Type B pancreatic cell (in vitro differentiated cells): ENCODE data around the gene RBM8A. TPM values are rescaled to one million over a fixed set of nuclear protein-coding genes. Genes with fewer than 3 reads are reported as not detected.

Experiments used
- DNase-seq: peaks from one replicate; pipeline ENCODE4 v3.0.0; 2021; ENCODE audit warnings: mixed read lengths; ENCODE audit not compliant: unreplicated experiment; ENCODE audit errors: extremely low spot score
- H3K27ac Mint-ChIP-seq: 2 replicates; pipeline ENCODE4 v1.8.0; 2021; ENCODE audit warnings: mild to moderate bottlenecking, mixed read lengths
- H3K27me3 Mint-ChIP-seq: 2 replicates; pipeline ENCODE4 v1.8.0; 2021; ENCODE audit warnings: mixed read lengths
- H3K36me3 Mint-ChIP-seq: 2 replicates; pipeline ENCODE4 v1.8.0; 2021; ENCODE audit warnings: mixed read lengths
- H3K4me1 Mint-ChIP-seq: one replicate; pipeline ENCODE4 v1.8.0; 2021; ENCODE audit warnings: mixed read lengths; ENCODE audit not compliant: unreplicated experiment
- H3K4me3 Mint-ChIP-seq: 2 replicates; pipeline ENCODE4 v1.8.0; 2021; ENCODE audit warnings: mild to moderate bottlenecking, mixed read lengths
- H3K9me3 Mint-ChIP-seq: 2 replicates; pipeline ENCODE4 v1.8.0; 2021; ENCODE audit warnings: mixed read lengths
- total RNA-seq: library from RNA; stranded (reverse); gene quantifications from 2 replicates; pipeline ENCODE4 v1.2.1, GENCODE V29; 2021; ENCODE audit warnings: low replicate concordance
- TF ChIP-seq, protein P1 (sequence below): fragments of 200-600 bp; sonication (generic); conservative IDR thresholded peaks from 2 replicates; pipeline ENCODE4 v1.5.0; 2021; ENCODE audit warnings: antibody characterized with exemption, mild to moderate bottlenecking

The RBM8A gene
- total RNA-seq, 1 donor from 2014 or later, result 160 TPM

DNA sequence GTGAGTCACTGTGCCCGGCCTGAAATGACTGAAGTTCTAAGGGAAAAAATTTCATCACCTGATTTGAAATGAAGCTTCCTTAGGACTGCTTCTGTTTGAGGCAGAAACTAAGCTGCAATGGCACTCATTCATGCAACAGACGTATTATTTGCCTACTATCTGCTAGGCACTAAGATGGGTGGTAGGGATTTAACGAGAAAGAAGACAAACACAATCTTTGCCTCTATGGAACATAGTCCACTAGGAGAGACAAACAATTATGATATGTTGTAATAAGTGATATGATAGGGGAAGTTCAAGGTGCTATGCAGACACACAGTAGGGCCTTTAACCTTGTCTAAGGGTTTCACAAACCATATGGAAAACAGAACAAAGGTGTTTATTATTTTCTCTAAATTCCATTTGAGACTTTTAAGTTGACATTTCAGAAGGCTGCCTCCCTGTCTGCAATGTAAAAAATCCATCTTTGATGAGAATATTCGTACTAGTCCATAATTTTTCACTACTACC is 19.2 kb upstream of the RBM8A start:
- DNase-seq, result no peak
- Mint-ChIP-seq H3K36me3 (no peaks in the 10 kb centered on the region), H3K4me1 (peaks cover 4% of the 10 kb centered on the region), H3K27me3 (no peaks in the 10 kb centered on the region), H3K4me3 (no peak overlapping the region), H3K9me3 (no peaks in the 10 kb centered on the region), H3K27ac (no peak overlapping the region)
- TF ChIP-seq, protein P1, sequence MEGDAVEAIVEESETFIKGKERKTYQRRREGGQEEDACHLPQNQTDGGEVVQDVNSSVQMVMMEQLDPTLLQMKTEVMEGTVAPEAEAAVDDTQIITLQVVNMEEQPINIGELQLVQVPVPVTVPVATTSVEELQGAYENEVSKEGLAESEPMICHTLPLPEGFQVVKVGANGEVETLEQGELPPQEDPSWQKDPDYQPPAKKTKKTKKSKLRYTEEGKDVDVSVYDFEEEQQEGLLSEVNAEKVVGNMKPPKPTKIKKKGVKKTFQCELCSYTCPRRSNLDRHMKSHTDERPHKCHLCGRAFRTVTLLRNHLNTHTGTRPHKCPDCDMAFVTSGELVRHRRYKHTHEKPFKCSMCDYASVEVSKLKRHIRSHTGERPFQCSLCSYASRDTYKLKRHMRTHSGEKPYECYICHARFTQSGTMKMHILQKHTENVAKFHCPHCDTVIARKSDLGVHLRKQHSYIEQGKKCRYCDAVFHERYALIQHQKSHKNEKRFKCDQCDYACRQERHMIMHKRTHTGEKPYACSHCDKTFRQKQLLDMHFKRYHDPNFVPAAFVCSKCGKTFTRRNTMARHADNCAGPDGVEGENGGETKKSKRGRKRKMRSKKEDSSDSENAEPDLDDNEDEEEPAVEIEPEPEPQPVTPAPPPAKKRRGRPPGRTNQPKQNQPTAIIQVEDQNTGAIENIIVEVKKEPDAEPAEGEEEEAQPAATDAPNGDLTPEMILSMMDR, result no peak

DNA sequence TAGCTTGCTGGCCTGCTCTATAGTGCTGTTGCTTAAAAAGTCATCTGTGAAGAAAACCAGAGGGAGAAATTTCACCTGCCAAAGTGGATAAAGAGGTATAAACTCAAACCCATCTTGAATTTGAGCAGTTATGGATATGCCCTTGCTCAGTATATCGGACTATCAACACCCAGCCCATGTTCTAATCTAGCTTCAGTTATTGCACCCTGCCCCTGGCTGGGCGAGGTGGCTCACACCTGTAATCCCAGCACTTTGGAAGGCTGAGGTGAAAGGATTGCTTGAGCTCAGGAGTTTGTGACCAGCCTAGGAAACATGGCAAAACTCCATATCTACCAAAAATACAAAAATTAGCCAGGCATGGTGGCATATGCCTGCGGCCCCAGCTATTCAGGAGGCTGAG is 17.2 kb upstream of the RBM8A start:
- Mint-ChIP-seq H3K4me1 (peaks cover 4% of the 10 kb centered on the region), H3K36me3 (no peaks in the 10 kb centered on the region), H3K27me3 (no peaks in the 10 kb centered on the region), H3K9me3 (no peaks in the 10 kb centered on the region), H3K4me3 (no peak overlapping the region), H3K27ac (no peak overlapping the region)
- TF ChIP-seq, protein P1, result no peak
- DNase-seq, result no peak

- H3K27ac Mint-ChIP-seq, result no peak overlapping the region
- TF ChIP-seq, protein P1, result no peak
Observed at GRCh38 chr1:145942871-145943270, 15.6 kb upstream of the RBM8A start.

GRCh38 chr1:145942405-145942804 is 15.1 kb upstream of the RBM8A start:
- no peaks in the 10 kb centered on the region for H3K27me3 Mint-ChIP-seq
- H3K27ac Mint-ChIP-seq, result no peak overlapping the region
- H3K4me3 Mint-ChIP-seq, result no peak overlapping the region
- H3K9me3 Mint-ChIP-seq, result no peaks in the 10 kb centered on the region
- DNase-seq, result no peak
- no peaks in the 10 kb centered on the region for H3K4me1 Mint-ChIP-seq
- no peaks in the 10 kb centered on the region for H3K36me3 Mint-ChIP-seq
- TF ChIP-seq, protein P1, result no peak

More at GRCh38 chr1:145942871-145943270, 15.6 kb upstream of the RBM8A start:
- H3K36me3 Mint-ChIP-seq, result no peaks in the 10 kb centered on the region
- no peak for DNase-seq
- H3K27me3 Mint-ChIP-seq, result no peaks in the 10 kb centered on the region
- H3K9me3 Mint-ChIP-seq, result no peaks in the 10 kb centered on the region
- no peaks in the 10 kb centered on the region for H3K4me1 Mint-ChIP-seq
- H3K4me3 Mint-ChIP-seq, result no peak overlapping the region

- TF ChIP-seq, protein P1, result no peak
- Mint-ChIP-seq H3K4me3 (no peak overlapping the region), H3K4me1 (no peaks in the 10 kb centered on the region), H3K36me3 (peaks cover 3% of the 10 kb centered on the region), H3K27ac (no peak overlapping the region), H3K9me3 (no peaks in the 10 kb centered on the region), H3K27me3 (no peaks in the 10 kb centered on the region)
- DNase-seq, result no peak
Observed at GRCh38 chr1:145937436-145937835, 10.2 kb upstream of the RBM8A start.

GRCh38 chr1:145936247-145936646 is 9.0 kb upstream of the RBM8A start:
- Mint-ChIP-seq H3K36me3 (peaks cover 3% of the 10 kb centered on the region), H3K4me3 (no peak overlapping the region), H3K9me3 (no peaks in the 10 kb centered on the region), H3K27ac (no peak overlapping the region), H3K27me3 (no peaks in the 10 kb centered on the region), H3K4me1 (no peaks in the 10 kb centered on the region)
- no peak for DNase-seq
- TF ChIP-seq, protein P1, result no peak
